Activated naive CD8-positive, alpha-beta T cell treated with anti-CD3 and anti-CD28 coated beads, Interleukin-2, amount 50 U/mL, for 24 hours (primary cell): ENCODE results near the gene PPP2R3B.
"Not testable (repeated sequence)": the region's sequence is repeated elsewhere in the genome, so short reads cannot be mapped to it uniquely, and the experiment has no call there.

Experiments
- ATAC-seq: fragments of 150-1000 bp; cut with Tn5 transposase; one replicate; pipeline ENCODE4 v1.10.0; 2021
- DNase-seq: peaks from one replicate; pipeline ENCODE4 v3.0.0; 2021
- H3K27ac Mint-ChIP-seq: one replicate; pipeline ENCODE4 v1.8.0; 2021; ENCODE audit warnings: mild to moderate bottlenecking, mixed read lengths
- H3K27me3 Mint-ChIP-seq: one replicate; pipeline ENCODE4 v1.8.0; 2021; ENCODE audit warnings: mixed read lengths
- H3K36me3 Mint-ChIP-seq: one replicate; pipeline ENCODE4 v1.8.0; 2021; ENCODE audit warnings: low read depth, mixed read lengths
- H3K4me1 Mint-ChIP-seq: one replicate; pipeline ENCODE4 v1.8.0; 2021; ENCODE audit warnings: mixed read lengths
- H3K4me3 Mint-ChIP-seq: one replicate; pipeline ENCODE4 v1.8.0; 2021; ENCODE audit warnings: mild to moderate bottlenecking, moderate library complexity, mixed read lengths
- H3K9me3 Mint-ChIP-seq: one replicate; pipeline ENCODE4 v1.8.0; 2021; ENCODE audit warnings: mixed read lengths

The PPP2R3B gene

GRCh38 chrX:389021-389441 lies 2.3 kb upstream of the PPP2R3B start:
- DNase-seq (no peak), ATAC-seq (no peak)
- Mint-ChIP-seq H3K36me3 (peaks cover 3% of the 10 kb centered on the region), H3K4me3 (no peak overlapping the region), H3K4me1 (peaks cover 14% of the 10 kb centered on the region), H3K9me3 (no peaks in the 10 kb centered on the region), H3K27ac (no peak overlapping the region), H3K27me3 (peaks cover 4% of the 10 kb centered on the region)

GRCh38 chrX:387729-388128 lies 1.0 kb upstream of the PPP2R3B start:
- ATAC-seq, result no peak

GRCh38 chrX:386239-386767 lies 404 bp downstream of the PPP2R3B start:
- H3K9me3 Mint-ChIP-seq, result no peaks in the 10 kb centered on the region
- peak overlapping the region; percentile 39 for H3K27ac Mint-ChIP-seq
- peaks cover 3% of the 10 kb centered on the region for H3K36me3 Mint-ChIP-seq
- H3K4me3 Mint-ChIP-seq, result peak overlapping the region; percentile 71
- DNase-seq, result peak; percentile 64
- peak; percentile 29 for ATAC-seq
- peaks cover 4% of the 10 kb centered on the region for H3K27me3 Mint-ChIP-seq
- peaks cover 14% of the 10 kb centered on the region for H3K4me1 Mint-ChIP-seq

More at GRCh38 chrX:387729-388128, 1.0 kb upstream of the PPP2R3B start:
- Mint-ChIP-seq H3K9me3 (no peaks in the 10 kb centered on the region), H3K27ac (peak overlapping the region; percentile 100), H3K36me3 (peaks cover 3% of the 10 kb centered on the region), H3K4me1 (peaks cover 14% of the 10 kb centered on the region), H3K4me3 (peak overlapping the region; percentile 90), H3K27me3 (peaks cover 4% of the 10 kb centered on the region)
- no peak for DNase-seq

GRCh38 chrX:385736-386135 lies 971 bp downstream of the PPP2R3B start:
- H3K27me3 Mint-ChIP-seq, H3K9me3 Mint-ChIP-seq, H3K36me3 Mint-ChIP-seq, ATAC-seq: not testable (repeated sequence)
- peaks cover 14% of the 10 kb centered on the region for H3K4me1 Mint-ChIP-seq
- peak overlapping the region; percentile 39 for H3K27ac Mint-ChIP-seq
- peak; percentile 16 for DNase-seq
- H3K4me3 Mint-ChIP-seq, result peak overlapping the region; percentile 71

- H3K4me1 Mint-ChIP-seq, result peaks cover 14% of the 10 kb centered on the region
- peaks cover 4% of the 10 kb centered on the region for H3K27me3 Mint-ChIP-seq
- H3K4me3 Mint-ChIP-seq, result peak overlapping the region; percentile 9
- peaks cover 3% of the 10 kb centered on the region for H3K36me3 Mint-ChIP-seq
- ATAC-seq (no peak), DNase-seq (no peak)
- H3K27ac Mint-ChIP-seq, result no peak overlapping the region
- no peaks in the 10 kb centered on the region for H3K9me3 Mint-ChIP-seq
Observed at GRCh38 chrX:384861-385260, 1.8 kb downstream of the PPP2R3B start.

GRCh38 chrX:378443-378842 lies 8.3 kb downstream of the PPP2R3B start:
- Mint-ChIP-seq H3K27me3 (peaks cover 17% of the 10 kb centered on the region), H3K9me3 (no peaks in the 10 kb centered on the region), H3K4me1 (peaks cover 21% of the 10 kb centered on the region), H3K4me3 (no peak overlapping the region), H3K36me3 (no peaks in the 10 kb centered on the region), H3K27ac (no peak overlapping the region)
- DNase-seq (no peak), ATAC-seq (no peak)

- DNase-seq, ATAC-seq, H3K36me3 Mint-ChIP-seq, H3K4me3 Mint-ChIP-seq, H3K27ac Mint-ChIP-seq, H3K9me3 Mint-ChIP-seq: not testable (repeated sequence)
- Mint-ChIP-seq H3K4me1 (peaks cover 36% of the 10 kb centered on the region), H3K27me3 (peaks cover 28% of the 10 kb centered on the region)
Observed at GRCh38 chrX:376206-376605, 10.5 kb downstream of the PPP2R3B start.

GRCh38 chrX:375181-376036 lies 11.3 kb downstream of the PPP2R3B start:
- Mint-ChIP-seq H3K27me3 (peaks cover 28% of the 10 kb centered on the region), H3K27ac (no peak overlapping the region), H3K36me3 (peaks cover 4% of the 10 kb centered on the region), H3K4me1 (peaks cover 38% of the 10 kb centered on the region), H3K4me3 (peak overlapping the region; percentile 77), H3K9me3 (no peaks in the 10 kb centered on the region)
- ATAC-seq (no peak), DNase-seq (no peak)

GRCh38 chrX:374596-374995 lies 12.1 kb downstream of the PPP2R3B start:
- H3K9me3 Mint-ChIP-seq, result no peaks in the 10 kb centered on the region
- H3K4me1 Mint-ChIP-seq, result peaks cover 38% of the 10 kb centered on the region
- ATAC-seq (no peak), DNase-seq (peak; percentile 19)
- H3K27me3 Mint-ChIP-seq, result peaks cover 28% of the 10 kb centered on the region
- H3K27ac Mint-ChIP-seq, result no peak overlapping the region
- peaks cover 4% of the 10 kb centered on the region for H3K36me3 Mint-ChIP-seq
- H3K4me3 Mint-ChIP-seq, result peak overlapping the region; percentile 77

GRCh38 chrX:373641-374471 lies 12.9 kb downstream of the PPP2R3B start:
- Mint-ChIP-seq H3K9me3 (no peaks in the 10 kb centered on the region), H3K27ac (no peak overlapping the region), H3K4me1 (peaks cover 39% of the 10 kb centered on the region), H3K36me3 (peaks cover 4% of the 10 kb centered on the region), H3K4me3 (peak overlapping the region; percentile 77), H3K27me3 (peaks cover 28% of the 10 kb centered on the region)
- DNase-seq (peak; percentile 42), ATAC-seq (peak; percentile 69)

GRCh38 chrX:372856-373640 lies 13.7 kb downstream of the PPP2R3B start:
- Mint-ChIP-seq H3K4me3 (peak overlapping the region; percentile 67), H3K4me1 (peaks cover 33% of the 10 kb centered on the region), H3K27me3 (peaks cover 28% of the 10 kb centered on the region), H3K9me3 (no peaks in the 10 kb centered on the region), H3K36me3 (peaks cover 4% of the 10 kb centered on the region), H3K27ac (no peak overlapping the region)
- DNase-seq (no peak), ATAC-seq (no peak)

GRCh38 chrX:371907-372306 lies 14.8 kb downstream of the PPP2R3B start:
- DNase-seq (no peak), ATAC-seq (no peak)
- H3K9me3 Mint-ChIP-seq, result no peaks in the 10 kb centered on the region
- peaks cover 28% of the 10 kb centered on the region for H3K27me3 Mint-ChIP-seq
- H3K4me3 Mint-ChIP-seq, result peak overlapping the region; percentile 51
- no peak overlapping the region for H3K27ac Mint-ChIP-seq
- peaks cover 4% of the 10 kb centered on the region for H3K36me3 Mint-ChIP-seq
- H3K4me1 Mint-ChIP-seq, result peaks cover 32% of the 10 kb centered on the region

GRCh38 chrX:370963-371745 lies 15.6 kb downstream of the PPP2R3B start:
- H3K27me3 Mint-ChIP-seq, result peaks cover 28% of the 10 kb centered on the region
- H3K27ac Mint-ChIP-seq, result no peak overlapping the region
- H3K4me1 Mint-ChIP-seq, result peaks cover 32% of the 10 kb centered on the region
- H3K36me3 Mint-ChIP-seq, result peaks cover 4% of the 10 kb centered on the region
- peak overlapping the region; percentile 51 for H3K4me3 Mint-ChIP-seq
- no peak for ATAC-seq
- DNase-seq, result no peak
- H3K9me3 Mint-ChIP-seq, result no peaks in the 10 kb centered on the region
